ENCODE data around the gene KRT34.
"Not testable (repeated sequence)": the region's sequence is repeated elsewhere in the genome, so short reads cannot be mapped to it uniquely, and the experiment has no call there.

Gene KRT34

DNA sequence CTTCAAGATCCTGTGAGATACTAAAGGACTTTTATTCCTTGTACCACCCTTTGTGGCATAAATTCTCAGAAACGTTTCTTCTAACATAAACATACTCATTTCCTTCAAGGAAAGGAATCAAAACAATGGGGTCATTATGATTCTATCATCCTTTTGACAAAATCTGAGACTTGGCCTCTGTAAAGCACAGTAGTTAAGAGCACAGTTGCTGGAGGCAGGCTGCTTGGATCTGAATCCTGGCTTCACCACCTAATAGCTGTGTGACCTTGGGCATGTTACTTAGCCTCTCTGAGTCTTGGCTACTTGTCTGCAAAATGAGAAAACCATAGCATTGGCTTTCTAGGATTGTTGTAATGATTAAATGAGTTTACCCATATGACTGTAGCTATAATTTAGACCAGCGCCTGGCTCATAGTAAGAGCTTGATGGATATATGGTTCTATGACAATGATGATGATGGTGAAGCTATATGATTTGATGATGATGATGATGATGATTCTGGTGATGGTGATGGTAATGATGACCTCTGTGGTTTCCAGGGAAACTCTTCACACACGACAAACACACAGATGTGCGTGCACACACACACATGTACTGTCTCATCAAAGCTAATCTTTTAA is 21.4 kb upstream of the KRT34 start:
- DNase-seq: no peak

DNA sequence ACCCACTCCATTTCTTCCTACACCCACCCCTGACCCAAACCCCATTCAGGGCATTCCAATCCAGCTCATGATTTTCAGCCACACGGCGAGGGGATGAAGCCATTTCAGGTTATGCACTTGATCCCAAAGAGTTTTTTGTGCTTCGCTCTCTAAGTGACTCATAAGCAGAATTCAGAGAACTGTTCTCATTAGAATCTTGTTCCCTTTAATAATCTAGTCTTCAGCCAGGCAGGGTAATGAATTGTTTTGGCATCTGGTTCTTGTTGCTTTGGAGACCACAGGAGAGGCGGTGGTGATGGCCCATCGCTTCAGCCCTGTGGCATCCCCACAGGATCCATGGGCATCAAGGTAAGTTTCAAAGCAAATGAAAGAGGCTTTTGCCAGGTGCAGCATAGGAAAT is 20.1 kb upstream of the KRT34 start:
- DNase-seq: no peak

DNA sequence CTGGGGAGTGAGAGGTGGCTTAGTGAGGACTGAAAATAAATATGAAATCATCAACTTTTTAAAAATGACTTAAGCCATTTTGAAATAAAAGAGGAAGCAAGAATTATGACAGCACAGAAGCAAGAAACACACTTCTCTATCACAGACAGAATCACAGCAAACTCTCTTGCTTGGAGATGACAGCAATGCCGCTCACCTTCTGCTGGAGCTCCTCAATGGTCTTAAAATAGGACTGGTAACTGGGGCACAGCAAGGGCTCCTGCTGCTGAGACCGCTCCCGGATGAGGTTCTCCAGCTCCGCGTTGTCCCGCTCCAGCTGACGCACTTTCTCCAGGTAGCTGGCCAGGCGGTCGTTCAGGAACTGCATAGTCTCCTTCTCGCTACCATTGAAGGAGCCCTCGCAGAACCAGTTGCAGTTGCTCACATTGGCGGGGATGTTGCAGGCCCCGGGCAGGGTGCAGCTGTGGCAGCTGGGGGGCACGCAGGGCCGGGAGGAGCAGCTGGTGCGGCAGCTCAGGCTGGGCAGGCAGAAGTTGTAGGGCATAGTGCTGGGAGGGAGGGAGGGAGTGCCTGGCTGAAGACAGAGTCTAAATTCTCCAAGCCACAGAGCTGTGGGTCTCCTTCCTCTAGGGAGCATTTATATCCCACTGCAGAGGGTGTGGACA is 15.0 kb upstream of the KRT34 start, which contains the start of gene KRT31:
Gene KRT31 (minus strand): TSS at position 613 of the 665 bp plus-strand sequence. CDS start 69 bp downstream, at position 544.
- no peak for DNase-seq

DNA sequence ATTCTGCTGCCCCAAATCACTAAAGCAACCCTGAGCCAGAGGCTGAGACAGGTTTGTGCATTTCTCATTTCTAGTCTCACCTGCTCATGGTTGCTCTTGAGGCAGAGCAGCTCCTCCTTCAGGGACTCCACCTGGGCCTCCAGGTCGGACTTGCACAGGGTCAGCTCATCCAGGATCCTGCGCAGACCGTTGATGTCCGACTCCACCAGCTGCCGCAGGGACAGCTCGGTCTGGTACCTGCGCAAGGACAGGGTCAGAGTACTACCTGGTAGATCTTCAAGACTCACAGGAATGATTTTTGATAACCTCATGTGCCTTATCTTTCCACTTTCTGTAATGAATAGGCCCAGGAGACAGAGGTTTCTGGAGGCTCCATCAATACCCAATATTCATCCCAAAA is 14.2 kb upstream of the KRT34 start:
- DNase-seq: no peak

DNA sequence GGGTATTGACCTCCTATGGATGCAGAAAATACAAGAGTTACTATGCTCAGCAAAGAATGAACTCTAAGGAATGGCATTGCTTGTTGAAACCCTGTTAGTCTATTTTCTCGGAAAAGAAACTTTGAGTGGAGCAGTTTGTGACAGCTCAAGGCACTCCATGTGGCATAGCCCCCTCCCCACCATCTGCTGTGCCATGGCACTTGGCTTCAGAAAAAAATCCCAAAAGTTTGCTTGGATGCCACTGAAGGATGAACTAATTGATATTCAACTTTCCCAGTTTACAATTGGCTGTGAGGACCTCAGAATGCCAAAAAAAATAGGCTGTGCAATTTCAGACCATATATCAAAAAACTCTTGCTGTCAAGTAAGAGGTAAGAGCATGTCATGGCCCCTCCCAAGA is 13.5 kb upstream of the KRT34 start:
- no peak for DNase-seq

DNA sequence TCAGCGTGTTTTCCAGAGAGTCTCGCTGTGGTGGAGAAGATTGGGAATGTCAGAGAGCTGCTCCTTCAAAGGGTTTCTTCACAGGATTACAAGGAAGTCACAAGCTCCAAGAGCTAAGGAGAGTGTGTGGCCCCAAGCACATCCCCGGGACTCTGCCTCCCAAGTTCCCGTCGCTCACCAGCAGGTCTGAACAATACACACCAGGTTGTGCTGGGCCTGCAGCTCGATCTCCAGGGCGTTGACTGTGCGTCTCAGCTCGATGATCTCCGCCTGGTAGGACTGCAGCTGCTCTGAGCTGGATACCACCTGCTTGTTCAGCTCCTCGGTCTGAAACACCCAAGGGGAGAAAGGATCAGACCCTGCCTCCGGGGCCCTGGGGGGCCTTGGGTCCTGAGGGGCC is 12.9 kb upstream of the KRT34 start:
- not testable (repeated sequence) for DNase-seq

DNA sequence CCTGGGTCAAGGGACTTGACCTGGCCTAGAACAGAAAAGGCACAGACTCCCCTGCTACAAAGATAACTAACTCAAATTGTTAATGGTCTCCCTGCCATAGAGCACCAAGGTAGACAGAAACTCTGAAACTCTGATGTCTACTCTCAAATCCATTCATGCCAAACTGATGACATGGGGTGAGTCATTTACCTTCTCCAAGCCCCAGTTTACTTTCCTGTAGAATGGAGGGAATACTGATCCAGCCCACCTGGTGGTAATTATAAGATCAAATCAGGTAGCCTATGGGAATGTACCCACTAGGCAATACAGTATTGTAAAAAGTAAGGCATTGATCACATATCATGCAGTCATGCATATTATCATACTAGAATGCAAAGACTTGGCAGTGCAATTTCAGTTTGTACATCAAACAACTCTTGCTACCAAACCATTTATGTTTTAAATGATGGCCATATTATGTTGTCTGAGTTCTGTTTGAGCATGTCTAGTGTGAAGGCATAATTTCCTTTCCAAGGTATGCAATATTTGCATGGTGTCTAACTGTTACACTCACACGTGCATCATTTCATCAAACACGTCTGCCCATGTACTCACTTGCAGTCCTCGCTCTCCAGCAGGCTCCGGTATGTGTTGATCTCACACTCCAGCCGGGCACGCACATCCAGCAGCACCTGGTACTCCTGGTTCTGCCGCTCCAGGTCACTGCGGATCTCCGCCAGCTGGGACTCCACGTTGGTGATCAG is 12.3 kb upstream of the KRT34 start:
- no peak for DNase-seq

DNA sequence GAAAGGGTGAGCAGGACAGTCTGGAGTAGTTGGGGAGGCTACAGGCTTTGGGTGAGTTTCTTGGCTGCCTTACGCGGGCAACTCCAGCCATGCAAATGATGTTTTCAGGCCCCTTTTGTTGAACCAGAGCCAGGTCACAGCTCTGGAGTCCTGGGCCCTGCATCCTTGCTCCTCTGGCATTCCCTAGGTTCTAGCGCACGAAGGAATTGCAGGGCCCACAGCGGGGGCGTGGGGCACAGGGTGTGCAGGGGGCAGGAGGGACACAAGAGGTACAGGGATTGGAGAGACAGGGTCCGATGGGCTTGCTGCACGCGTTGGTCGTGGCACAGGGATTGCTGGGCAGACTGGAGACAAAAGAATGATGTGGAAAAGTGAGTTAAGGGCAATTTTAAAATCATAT is 11.7 kb upstream of the KRT34 start:
- no peak for DNase-seq

DNA sequence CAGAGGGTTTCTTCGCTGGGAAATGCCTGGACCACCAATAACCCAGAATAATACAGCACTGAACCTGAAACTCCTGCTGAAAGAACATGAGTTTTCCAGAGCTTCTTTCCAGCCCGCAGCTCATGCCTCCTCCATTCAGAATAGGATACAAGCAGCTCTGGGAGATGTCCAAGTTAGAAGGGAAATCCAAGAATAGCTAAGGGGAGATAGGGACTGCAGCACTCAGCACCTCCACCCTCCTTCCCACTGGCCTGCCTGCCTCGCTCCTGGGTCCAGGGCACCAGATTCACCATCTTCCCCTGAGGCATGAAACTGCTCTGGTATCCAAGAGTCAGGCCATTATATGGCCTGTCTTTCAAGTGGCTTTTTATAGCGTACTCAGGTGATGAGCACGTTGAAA is 11.2 kb upstream of the KRT34 start:
- DNase-seq: no peak

DNA sequence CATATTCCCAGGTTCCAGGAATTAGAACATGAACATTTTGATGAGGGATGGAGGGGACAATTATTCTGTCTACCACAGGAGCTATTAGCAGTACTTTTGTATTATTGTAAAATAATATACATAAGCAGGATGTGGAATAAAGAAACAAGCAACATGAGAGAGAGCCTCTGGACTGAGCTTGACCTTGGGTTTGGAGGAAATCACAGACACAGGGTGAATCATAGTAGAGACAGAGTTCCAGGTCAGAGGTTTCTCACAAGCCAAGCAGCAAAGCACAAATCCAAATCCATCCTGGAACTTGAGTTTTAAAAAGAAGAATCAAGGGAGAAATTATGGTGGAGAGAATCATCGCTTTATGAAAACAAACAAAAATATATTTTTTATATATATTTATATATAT is 10.2 kb upstream of the KRT34 start:
- DNase-seq: no peak

DNA sequence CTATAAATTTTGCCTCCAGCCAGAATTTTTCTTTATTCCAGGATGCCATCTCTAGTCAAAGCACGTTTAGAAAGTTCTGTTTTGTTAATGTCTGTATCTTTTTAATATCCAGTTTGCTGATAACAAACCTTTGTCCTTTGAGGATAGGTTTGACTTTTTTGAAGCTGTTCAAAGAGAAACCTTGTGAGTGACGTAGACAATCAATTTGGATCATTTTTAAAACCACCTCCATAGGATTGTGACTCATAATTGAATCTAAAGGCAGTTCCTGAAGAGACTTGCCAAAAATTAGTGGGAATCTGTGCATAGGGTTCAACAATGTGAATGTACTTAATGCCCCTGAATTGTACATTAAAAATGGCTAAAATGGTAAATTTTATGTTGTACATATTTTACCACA is 9.4 kb upstream of the KRT34 start:
- no peak for DNase-seq

DNA sequence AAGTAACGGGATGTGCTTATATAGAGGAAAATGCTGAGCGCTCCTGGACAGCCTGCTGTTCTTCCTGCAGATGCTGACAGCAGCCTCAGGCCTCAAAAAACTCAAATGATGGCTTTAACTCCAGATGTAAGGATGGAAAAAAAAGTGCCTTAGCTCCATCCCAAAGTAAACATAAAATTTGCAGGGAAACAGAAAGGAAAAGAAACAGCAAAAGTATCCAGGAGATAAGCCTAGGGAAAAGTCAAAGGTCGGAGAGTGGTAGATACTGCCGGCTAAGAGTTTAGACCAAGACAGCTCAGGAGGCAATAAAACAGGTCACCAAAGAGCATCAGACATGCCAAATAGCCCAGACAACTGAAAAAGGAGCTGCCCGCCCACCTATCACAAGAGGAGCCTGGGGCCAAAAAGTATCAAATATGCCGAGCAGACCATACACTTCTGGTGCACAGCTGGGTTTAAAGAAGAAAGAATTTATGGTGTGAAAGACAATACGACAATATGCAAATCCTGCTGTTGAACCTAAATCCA is 8.4 kb upstream of the KRT34 start:
- DNase-seq: no peak

DNA sequence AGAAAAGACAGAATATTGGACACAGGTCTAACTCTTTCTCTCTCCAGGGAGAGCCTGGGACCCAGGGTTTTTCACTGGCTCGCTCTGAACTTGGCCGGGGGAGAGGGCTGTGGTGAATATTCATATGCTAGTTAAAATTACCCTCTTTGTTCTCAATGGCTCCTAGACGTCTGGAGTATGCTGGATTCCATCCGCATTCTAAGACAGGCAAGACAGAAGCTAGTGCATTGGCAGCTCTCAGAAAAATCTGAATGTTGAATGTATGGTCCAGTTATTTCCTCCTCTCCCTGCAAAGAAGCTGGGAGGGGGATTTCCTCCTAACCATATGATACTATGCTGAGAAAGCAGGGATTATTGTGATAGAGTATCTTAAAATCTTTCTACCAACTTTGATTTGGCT is 5.6 kb upstream of the KRT34 start:
- no peak for DNase-seq

DNA sequence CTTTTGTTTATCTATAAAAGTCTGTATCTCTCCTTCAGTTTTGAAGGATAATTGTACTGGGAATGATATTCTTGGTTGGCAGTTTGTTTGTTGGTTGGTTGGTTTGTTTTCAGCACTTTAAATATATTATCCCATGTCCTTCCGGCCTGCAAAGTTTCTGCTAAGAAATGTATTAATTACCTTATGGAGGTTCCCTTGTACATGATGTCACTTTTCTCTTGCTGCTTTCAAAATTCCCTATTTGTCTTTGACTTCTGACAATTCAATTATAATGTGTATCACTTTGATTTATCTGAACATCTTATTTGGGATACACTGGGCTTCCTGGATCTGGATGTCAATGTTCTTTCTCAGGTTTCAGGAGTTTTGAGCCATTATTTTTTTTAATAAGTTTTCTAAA is 4.1 kb upstream of the KRT34 start:
- DNase-seq: no peak

DNA sequence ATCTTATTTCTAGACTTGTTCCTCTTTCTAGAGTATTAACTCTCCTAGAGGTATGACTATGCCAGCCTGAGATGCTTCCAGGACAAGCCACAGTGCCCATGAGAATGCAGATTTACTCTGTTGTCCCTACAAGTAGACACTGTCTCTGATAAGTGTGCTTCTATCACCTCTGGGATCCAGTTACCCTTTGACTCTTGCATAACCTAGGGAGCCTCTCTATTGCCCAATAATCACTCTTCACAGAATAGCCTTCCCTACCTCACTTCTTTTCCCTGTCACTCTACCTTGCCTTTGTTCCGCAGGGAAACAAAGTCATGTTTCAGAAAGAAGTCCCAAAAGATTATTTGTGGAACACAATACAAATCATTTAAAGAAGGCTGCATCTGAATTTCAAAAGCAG is 1.6 kb upstream of the KRT34 start:
- DNase-seq: no peak

DNA sequence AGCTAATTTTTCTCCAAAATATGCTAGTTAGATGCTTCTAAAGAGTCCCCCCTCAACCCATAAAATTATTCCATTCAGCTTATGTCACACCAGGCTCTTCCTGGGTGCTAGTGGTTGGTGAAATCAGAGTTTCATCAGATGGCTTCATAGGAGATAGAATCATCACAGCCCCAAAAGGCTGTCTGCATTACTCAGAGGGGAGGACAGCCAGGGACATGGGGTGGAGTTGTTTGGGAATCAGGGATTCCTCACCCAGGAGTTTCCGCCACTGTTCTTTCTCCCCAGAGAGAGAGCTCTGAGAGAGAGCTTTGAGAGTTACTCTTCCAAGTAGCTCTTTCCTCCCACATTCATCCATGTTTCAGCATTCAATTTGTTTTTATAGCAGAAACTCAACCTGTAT is 288 bp upstream of the KRT34 start:
- DNase-seq: no peak

DNA sequence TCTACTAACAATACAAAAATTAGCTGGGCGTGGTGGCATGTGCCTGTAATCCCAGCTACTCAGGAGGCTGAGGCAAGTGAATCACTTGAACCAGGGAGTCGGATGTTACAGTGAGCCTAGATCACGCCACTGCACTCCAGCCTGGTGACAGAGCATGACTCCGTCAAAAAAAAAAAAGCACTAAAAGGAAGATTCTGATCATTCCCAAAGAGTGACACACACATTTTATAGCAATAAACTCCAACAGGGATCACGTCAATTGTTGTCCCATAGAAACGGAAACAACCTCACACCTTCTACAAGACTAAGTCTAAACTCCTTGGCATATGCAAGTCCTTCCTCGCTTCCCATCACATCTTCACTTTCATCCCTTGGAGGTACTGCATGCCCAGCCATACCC is 2.0 kb downstream of the KRT34 start:
- DNase-seq: not testable (repeated sequence)

DNA sequence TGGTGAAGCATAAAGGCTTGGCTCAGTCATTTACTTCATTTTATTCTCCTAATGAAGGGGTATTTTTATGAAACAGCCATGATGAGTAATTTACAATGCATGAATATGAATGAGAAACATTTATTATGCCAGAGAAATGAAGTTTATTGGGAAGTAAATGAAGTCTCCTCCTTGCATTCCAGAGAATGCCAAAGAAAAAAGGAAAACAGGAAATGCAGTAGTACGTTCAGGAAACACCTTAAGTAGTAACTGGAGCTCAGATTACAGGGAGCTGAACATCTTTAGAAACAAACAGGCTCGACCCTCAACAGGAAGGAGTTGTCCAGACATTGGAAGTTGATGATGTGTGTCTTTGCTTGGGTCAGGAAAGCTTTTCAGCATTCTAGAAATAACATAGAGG is 4.6 kb downstream of the KRT34 start:
- DNase-seq: no peak

DNA sequence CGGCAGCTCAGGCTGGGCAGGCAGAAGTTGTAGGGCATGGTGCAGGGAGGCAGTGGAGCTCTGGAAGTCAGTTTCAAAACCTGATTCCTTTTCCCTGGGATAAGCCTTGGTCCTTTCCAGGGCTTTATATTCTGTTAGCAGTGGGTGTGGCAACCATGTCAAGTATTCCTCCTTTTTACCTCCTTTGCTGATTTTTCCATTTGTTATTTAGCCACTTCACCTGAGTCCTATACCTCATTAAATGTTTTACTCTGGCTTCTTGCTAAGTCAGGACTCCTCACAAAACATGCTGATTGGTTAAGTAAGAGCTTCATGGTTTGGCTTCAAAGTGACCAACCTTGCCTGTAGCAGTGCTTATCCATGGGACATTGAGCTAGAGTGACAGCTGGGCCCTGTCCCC is 12.4 kb downstream of the KRT34 start, which contains the start of gene KRT33B:
Gene KRT33B (minus strand): TSS at position 101 of the 400 bp plus-strand sequence. CDS start 63 bp downstream, at position 38.
- DNase-seq: no peak

DNA sequence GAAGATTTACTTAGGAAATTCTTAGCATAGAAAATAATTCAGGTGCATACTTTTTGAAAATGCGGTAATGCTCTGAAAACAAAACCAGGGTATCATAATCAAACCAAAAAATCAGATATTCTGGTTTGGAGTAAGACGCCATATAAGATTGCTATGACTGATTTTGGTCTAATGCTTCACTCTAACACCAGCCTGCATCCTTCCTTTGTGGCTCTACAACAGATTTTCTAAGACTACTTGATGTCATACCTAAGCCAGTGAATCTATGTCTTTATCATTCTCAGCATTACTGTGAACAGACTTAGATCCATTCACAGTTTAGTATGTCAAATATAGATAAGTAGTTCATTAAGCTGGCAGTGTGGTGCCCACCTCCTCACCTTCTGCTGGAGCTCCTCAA is 13.1 kb downstream of the KRT34 start:
- DNase-seq: no peak

DNA sequence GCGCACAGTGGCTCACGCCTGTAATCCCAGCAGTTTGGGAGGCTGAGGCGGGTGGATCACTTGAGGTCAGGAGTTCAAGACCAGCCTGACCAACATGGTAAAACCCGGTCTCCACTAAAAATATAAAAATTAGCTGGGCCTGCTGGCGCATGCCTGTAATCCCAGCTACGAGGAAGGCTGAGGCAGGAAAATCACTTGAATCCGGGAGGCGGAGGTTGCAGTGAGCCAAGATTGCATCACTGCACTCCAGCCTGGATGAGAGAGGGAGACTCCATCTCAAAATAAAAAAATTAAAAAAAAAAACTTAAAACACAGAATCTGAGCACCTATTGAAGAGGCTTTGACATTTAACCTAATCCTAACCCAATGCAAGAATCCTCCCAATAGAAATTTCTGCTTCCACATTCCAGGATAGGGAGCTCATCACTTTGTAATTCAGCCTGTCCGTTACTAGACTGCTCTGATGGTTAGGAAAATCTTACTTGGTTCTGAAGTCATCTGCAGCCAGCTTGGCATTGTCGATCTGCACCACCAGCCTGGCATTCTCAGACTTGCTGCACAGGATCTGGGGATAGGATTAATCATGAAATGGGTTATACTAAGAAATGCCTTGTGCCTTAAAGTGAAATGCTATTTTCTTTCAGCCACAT is 14.6 kb downstream of the KRT34 start:
- DNase-seq: no peak

DNA sequence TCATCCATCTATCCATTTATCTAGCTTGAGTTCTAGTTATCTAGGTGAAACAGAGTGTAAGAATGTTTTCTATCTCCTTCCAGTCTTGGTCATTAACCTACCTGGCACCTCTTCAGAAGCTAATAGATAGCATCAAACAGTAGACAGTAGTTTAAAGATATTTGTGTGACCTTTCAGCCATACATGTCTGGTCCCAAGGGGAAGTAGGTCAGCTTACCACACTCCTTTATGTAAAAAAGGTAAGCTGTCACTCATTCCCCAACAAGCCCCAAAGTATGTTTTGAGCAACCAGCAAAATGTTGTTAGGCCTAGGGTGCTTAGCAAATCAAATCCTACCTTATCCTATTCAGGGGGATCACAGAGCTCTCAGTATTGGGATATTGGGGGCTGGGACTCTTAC is 16.0 kb downstream of the KRT34 start:
- DNase-seq: no peak

DNA sequence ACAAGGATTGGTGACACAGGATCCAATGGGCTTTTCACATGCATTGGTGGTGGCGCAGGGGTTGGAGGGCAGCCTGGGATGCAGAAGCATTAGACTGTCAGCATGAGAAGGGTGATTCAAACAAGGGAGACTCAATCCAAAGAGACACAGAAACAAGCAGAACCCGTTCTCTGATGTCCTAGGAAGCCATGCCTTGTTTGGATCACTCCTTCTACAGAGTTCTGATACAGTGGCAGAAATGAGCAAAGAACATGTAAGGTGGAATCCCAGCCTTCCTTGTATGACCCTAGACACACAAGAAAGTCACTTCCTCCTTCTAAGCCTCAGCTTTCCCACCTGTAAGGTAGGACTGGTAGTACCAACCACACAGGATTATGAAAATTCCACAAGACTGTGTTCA is 18.2 kb downstream of the KRT34 start:
- DNase-seq: no peak
